ENCODE measurements around the gene SPEM3.
"Not testable (repeated sequence)": the region's sequence is repeated elsewhere in the genome, so short reads cannot be mapped to it uniquely, and the experiment has no call there.

Gene SPEM3

GRCh38 chr17:7471729-7472128 is 43.1 kb downstream of the SPEM3 start:
- DNase-seq (ENCODE audit: low read depth in 2 of 2): no peak

GRCh38 chr17:7474767-7475166 is 46.1 kb downstream of the SPEM3 start:
- DNase-seq (ENCODE audit: low read depth in 2 of 2): not testable (repeated sequence)

GRCh38 chr17:7475764-7476422 is 47.2 kb downstream of the SPEM3 start:
- DNase-seq (ENCODE audit: low read depth in 2 of 2): no peak

- no peak for DNase-seq (ENCODE audit: low read depth in 2 of 2)
Observed at GRCh38 chr17:7476494-7476893, 47.8 kb downstream of the SPEM3 start.

GRCh38 chr17:7476951-7477350 is 48.3 kb downstream of the SPEM3 start:
- DNase-seq (ENCODE audit: low read depth in 2 of 2): no peak

GRCh38 chr17:7477392-7478275 is 49.0 kb downstream of the SPEM3 start:
- DNase-seq (ENCODE audit: low read depth in 2 of 2): no peak

- peak in 1 of 2 donors; percentile 42 for DNase-seq (ENCODE audit: low read depth in 2 of 2)
Observed at GRCh38 chr17:7478276-7479212, 49.9 kb downstream of the SPEM3 start.

GRCh38 chr17:7479213-7480088 is 50.8 kb downstream of the SPEM3 start, which contains the start of gene ZBTB4:
ZBTB4 (minus strand) TSS chr17:7479631; CDS start chr17:7466801, 12,830 bp downstream.
- peak in 1 of 2 donors; percentile 33 for DNase-seq (ENCODE audit: low read depth in 2 of 2)

- DNase-seq (ENCODE audit: low read depth in 2 of 2): no peak
Observed at GRCh38 chr17:7480089-7480384, 51.4 kb downstream of the SPEM3 start.

GRCh38 chr17:7481275-7481674 is 52.6 kb downstream of the SPEM3 start, which contains the start of gene SLC35G6:
SLC35G6 (plus strand) TSS chr17:7481446; CDS start chr17:7481517, 71 bp downstream.
- not testable (repeated sequence) for DNase-seq (ENCODE audit: low read depth in 2 of 2)

GRCh38 chr17:7481842-7482741 is 53.4 kb downstream of the SPEM3 start:
- not testable (repeated sequence) for DNase-seq (ENCODE audit: low read depth in 2 of 2)
